GM21381 (cell line): ENCODE results near the gene SLC11A1.
A peak's percentile ranks its signal among the peaks of the same experiment; 100 is the strongest.

Experiments used
- ATAC-seq: cut with Tn5 transposase; IDR thresholded peaks from one replicate; pipeline ENCODE4 v1.9.1; 2021; ENCODE audit warnings: mild to moderate bottlenecking, moderate library complexity; ENCODE audit not compliant: unreplicated experiment

The SLC11A1 gene

DNA sequence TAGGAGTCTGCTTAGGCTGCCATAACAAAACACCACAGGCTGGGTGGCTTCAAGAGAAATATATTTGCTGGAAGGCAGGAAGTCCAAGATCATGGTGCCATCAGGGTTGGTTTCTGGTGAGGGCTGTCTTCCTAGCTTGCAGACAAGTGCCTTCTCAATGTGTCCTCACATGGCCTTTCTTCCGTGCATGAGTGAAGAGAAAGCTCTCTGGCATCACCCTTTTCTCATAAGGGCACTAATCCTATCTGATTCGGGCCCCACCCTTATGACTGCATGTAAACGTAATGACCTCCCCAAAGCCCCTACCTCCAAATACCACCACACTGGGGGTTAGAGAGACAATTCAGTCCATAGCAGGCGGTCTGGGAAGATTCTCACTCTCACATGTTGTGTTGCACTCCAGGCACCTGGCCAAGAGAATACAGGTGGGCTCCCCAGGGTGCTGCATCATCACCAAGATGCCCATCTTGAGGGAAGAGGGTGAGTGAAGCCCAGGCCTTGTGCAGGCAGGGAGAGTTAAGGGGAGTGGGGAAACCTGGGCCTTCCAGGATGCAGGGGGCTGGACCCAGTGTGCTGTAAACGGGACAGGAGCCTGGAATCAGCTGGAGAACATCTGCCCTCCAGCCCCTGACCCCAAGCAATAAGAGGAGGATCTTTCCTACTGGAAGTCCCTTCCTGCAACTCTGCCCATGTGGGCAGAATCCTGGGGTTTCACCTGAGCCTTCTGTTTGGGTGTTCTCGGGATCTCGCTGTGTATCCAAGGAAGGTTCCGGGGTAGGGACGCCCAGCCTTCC lies 15.3 kb upstream of the SLC11A1 start:
- no peak for ATAC-seq

DNA sequence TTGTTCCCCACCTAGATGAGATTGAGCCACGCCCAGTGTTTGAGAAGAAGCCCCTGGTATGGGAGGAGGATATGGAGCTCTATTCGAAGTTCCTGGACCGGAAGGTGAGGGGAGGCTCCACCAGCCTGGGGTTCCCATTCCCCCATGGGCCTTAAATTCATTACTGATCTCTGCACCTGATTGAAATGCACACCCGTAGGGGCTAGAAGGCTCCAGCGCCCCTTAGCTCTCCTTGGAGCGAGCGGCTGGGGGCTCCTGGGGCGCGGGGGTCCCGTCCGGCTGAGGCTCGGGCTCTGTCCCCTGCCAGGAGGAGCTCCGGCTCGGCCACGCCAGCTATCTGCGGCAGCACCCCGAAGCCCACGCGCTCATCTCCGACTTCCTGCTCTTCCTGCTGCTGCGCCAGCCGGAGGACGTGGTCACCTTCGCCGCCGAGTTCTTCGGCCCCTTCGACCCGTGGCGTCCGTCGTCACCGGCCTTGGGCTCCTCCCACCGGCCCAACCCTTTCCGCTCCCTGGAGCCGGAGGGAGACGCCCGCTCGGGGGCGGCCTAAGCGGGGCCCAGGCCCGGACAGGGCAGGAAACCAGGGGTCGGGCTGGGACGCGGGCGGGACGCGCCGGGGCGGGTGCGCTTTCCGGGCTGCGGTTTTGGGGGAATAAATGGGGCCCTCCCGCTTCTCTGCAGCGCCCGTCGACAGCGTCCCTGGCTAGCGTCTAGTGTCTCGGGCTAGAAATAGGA lies 14.5 kb upstream of the SLC11A1 start:
- peak; percentile 98 for ATAC-seq

DNA sequence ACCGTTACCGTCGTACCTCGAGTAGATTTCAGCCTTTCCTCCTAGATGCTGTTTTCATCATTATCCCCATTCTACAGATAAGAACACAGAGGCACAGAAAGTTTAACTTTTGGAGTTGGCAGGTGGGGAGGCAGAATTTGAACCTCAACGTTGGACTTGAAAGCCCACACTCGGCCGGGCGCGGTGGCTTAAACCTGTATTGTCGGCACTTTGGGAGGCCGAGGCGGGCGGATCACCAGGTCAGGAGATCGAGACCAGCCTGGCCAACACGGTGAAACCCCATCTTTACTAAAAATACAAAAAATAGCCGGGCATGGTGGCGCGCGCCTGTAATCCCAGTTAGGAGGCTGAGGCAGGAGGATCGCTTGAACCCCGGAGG lies 13.9 kb upstream of the SLC11A1 start:
- ATAC-seq, result no peak

DNA sequence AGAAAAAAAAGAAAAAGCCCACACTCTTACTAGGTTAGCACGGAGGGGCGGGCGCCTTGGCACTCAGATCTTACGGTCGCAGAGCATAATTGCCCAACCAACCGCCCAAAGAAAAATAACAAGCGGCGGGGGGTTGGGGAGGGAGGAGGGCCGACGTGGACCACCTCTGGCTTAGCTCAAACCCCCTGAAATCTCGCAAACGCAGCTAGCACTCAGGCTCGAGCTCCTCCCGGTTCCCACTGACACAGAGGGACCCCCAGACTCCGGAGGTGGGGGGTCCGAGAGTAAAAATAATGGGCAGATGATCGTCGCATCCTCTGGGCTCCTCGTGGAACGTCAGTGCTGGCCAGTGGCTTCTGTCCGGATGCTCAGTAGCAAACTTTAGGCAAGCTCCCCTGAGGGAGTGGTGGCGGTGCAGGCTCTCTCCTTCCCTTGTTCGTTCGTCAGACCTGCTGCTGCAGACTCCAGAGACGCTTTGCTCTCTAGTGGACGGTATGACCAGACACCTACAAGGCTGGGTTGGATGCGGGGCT lies 13.4 kb upstream of the SLC11A1 start:
- no peak for ATAC-seq

DNA sequence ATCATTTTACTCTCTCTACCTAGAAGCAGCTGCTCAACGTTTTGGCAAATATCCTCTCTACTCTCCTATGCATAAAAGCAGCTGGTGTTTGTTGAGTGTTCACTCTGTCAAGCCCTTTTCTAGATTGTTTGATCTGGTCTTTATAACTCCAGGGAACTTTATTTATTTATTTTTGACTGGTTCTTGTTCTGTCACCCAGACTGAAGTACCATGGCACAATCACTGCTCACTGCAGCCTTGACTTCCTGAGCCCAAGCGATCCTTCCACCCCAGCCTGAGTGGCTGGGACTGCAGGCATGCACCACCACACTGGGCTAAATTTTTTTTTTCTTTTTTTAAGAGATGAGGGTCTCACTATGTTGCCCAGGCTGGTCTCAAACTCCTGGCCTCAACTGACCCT lies 12.7 kb upstream of the SLC11A1 start:
- ATAC-seq, result no peak

DNA sequence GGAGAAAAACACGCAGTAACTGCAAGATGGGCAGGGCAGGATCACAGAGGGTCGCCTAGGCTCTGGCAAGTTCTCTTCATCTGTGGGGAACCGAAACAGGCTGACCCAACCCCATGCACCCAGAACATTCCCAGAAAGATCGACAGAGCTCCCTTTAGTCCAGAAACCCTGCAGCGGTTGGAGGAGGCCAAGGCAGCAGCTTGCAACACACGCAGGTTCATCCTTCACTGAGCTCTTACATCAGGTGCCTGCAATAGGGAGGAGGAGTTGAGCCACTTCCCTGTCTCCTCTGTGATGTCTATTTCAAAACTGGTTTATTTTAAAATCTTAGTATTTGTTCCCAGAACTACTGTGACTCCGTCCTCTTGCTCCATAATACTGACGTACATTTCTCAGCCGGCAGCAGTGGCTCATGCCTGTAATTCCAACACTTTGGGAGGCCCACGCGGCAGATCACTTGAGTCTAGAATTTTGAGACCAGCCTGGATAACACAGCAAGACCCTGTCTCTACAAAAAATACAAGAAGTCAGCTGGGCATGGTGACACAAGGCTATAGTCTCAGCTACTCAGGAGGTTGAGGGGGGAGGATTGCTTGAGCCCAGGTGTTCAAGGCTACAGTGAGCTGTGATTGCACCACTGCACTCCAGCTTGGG lies 11.5 kb upstream of the SLC11A1 start:
- no peak for ATAC-seq

DNA sequence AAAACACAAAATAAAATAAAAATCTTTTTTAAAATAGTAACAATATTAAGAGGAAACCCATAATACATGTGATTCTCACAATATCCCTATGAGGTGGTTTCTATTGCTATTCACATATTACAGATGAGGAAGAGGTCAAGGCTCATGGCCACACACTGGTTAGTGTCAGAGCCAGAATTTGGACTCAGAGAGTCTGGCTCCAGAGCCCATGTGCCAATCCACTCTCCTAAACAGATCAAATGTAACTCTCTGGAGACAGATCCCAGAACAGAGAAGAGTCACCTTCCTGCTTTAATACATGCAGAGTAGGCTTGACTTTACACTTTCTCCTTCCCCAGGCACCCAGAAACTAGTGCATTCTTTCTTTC lies 10.1 kb upstream of the SLC11A1 start:
- ATAC-seq, result no peak

DNA sequence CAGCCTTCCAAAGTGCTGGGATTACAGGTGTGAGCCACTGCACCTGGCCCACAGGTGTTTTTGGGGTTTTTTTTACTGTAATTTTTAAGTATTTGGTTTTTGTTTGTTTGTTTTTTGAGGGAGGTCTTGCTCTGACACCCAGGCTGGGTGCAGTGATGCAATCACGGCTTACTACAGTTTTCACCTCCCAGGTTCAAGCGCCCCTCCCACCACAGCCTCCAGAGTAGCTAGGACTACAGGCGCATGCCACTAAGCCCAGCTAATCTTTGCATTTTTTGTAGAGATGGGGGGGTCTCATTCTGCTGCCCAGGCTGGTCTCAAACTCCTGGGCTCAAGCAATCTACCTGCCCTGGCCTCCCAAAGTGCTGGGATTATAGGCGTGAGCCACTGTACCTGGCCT lies 7.3 kb upstream of the SLC11A1 start:
- ATAC-seq, result no peak

DNA sequence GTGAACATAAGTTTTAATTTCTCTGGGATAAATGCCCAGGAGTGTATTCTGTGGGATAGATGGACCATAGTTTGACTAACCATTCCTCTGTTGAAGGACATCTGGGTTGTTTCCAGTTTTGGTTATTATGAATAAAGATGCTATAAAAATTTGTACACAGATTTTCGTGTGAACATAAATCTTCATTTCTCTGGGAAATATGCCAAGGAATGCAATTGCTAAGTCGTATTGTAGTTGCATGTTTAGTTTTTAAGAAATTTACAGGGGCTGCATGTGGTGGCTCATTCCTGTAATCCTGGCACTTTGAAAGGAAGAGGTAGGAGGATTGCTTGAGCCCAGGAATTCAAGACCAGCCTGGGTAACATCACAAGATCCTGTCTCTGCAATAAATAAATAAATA lies 6.9 kb upstream of the SLC11A1 start:
- no peak for ATAC-seq

DNA sequence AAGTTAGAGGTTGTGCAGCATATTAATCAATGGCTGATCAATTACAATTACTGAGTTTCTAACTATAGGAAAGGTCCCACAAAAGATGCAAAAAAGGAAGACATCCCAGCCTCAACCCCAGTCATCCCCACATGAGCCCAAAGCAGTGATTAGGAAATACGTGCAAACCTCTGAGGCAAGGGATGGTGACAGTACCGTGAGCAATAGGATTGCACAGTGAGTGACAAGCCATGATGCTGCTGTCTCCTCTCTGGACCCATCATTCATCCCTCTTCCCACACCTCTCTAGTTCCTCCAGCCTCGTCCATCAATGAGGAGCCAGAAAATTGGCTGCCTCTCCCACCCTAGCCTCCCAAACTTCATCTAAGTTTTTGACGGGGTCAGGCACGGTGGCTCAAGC lies 4.0 kb upstream of the SLC11A1 start:
- no peak for ATAC-seq

DNA sequence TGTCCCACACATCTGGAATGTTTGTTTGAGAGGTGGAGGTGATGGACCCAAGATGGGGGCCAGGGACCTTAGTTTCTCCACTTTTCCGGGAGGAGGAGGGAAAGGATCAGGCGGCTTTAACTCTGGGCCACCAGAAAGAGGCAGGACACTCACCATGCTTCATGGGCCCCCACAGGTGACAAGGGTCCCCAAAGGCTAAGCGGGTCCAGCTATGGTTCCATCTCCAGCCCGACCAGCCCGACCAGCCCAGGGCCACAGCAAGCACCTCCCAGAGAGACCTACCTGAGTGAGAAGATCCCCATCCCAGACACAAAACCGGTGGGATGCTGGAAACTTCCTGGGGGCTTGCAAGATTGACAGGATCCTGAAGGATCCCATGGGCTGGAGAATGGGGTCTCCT lies 712 bp downstream of the SLC11A1 start:
- no peak for ATAC-seq

DNA sequence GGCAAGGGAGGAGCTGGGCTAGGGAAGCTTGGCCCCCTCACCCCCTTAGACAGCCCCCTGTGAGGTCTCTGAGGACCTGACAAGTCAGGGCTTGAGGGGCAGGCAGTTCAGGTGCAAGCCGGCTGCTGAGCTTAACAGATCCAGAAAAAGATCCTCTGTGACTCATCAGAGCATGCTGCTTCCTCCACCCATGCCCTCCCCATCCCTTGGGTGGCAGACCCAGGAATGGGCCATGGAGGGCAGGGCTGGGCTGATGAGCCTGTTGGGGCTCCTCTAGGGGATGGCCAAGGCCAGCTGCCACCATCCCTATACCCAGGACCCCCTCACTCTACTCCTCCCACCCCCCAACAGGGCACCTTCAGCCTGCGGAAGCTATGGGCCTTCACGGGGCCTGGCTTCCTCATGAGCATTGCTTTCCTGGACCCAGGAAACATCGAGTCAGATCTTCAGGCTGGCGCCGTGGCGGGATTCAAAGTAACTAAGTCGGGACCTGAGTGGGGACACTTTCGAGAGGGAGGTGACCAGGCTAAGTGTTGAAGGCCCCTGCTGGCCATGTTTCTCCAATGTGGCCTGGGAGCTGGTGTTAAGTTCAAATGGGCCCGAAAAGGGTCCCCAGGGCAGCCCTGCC lies 1.9 kb downstream of the SLC11A1 start:
- no peak for ATAC-seq

DNA sequence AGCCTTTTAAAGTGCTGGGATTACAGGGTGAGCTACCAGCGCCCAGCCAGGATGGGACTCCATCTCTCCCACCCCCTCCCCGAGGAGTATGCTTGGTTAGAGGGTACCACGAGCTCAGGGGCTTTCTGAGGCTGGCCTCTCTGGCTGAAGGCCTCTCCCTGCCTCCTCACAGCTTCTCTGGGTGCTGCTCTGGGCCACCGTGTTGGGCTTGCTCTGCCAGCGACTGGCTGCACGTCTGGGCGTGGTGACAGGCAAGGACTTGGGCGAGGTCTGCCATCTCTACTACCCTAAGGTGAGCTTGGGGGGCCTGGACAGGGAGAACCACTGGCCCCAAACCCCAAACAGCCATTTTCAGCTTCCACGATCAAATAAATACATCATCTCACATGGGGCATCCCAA lies 2.9 kb downstream of the SLC11A1 start:
- no peak for ATAC-seq

DNA sequence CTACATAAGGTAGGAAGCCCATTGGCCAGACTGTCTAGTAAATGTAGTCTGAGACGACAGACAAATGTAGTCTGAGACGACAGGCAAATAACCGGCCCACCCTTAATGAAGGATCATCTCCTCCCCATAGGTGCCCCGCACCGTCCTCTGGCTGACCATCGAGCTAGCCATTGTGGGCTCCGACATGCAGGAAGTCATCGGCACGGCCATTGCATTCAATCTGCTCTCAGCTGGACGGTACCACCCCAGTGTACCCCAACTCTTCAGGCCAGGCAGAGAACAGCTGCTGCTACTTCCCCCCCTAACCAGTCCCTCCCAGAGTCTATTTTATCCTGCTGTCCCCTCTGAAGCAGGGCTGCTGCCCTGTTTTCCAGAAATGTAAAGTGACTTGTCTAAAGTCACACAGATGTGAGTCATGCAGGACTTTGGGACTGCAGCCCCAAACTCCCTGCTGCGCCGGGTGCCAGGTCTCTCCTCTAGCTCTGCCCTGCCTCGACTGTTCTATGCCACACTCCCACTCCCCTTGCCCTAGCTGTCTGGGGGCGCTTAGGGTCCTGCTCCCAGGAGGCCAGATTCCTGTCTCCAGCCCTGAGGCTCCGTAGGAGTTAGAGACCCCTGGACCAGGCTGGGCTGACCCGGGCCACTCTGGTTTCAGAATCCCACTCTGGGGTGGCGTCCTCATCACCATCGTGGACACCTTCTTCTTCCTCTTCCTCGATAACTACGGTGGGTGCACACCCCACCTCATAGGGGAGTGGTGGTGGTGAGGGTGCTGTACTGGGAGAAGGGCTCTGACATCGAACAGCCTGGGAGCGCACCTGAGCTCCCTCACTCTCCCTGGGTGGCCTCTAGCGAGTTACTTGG lies 4.7 kb downstream of the SLC11A1 start:
- no peak for ATAC-seq

DNA sequence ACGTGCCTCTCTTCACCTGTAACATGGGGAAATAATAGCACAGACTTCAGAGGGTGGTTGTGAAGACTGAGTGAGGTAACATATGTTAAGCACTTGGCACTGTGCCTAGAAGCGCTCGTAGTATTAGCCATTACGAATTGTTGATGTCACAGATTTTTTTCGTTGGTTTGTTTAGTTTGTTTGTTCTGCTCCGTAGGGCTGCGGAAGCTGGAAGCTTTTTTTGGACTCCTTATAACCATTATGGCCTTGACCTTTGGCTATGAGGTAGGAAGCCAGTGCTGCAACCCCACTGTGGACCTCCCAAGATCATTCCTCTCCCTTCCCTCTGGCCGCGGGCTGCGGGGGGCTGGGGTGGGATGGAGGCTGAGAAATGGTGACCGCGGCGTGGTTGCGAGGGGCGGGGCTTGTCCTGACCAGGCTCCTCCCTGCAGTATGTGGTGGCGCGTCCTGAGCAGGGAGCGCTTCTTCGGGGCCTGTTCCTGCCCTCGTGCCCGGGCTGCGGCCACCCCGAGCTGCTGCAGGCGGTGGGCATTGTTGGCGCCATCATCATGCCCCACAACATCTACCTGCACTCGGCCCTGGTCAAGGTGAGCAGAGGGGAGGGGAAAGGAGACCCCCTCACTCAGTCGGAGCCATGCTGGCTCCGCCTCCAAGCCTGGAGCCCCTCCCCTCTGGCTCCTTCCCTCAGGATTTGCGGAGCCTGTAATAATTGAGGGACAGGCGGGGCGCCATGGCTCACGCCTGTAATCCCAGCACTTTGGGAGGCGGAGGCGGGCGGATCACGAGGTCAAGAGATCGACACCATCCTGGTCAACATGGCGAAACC lies 5.5 kb downstream of the SLC11A1 start:
- no peak for ATAC-seq

DNA sequence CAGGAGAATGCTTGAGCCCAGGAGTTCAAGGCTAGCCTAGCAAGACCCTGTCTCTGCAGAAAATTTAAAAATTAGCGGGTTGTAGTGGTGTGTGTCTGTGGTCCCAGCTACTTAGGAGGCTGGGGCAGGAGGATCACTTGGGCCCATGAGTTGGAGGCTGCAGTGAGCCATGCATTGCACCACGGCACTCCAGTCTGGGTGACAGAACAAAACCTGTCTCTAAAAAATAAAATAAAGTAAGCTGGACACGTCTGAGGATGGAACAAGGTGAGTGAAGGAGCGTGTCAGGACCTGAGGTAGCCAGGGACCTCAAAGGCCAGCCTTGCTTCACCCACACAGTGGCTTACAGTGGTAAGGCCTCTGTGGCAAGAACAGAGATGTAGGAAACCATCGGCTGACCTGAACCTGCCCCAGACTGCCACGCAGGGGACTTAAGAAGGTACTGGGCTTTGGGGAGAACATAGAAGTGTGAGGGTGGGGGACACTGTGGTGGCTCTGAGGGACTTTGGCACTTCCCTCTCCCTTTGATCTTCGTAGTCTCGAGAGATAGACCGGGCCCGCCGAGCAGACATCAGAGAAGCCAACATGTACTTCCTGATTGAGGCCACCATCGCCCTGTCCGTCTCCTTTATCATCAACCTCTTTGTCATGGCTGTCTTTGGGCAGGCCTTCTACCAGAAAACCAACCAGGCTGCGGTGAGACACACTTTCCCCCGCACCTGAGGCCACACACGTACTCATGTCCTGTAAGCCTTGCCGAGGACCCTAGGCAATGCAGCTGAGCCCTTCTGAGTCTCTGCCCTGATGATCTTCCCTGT lies 7.5 kb downstream of the SLC11A1 start:
- no peak for ATAC-seq

DNA sequence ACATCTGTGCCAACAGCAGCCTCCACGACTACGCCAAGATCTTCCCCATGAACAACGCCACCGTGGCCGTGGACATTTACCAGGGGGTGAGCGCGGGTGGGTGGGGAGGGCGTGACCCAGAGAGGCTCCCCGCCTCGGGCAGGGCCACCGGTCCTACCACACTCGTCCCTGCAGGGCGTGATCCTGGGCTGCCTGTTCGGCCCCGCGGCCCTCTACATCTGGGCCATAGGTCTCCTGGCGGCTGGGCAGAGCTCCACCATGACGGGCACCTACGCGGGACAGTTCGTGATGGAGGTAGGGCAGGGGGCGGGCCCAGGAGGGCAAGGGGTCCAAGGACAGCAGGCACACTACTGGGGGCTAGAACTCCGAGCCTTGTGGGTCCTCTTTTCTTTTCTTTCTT lies 9.1 kb downstream of the SLC11A1 start:
- no peak for ATAC-seq

DNA sequence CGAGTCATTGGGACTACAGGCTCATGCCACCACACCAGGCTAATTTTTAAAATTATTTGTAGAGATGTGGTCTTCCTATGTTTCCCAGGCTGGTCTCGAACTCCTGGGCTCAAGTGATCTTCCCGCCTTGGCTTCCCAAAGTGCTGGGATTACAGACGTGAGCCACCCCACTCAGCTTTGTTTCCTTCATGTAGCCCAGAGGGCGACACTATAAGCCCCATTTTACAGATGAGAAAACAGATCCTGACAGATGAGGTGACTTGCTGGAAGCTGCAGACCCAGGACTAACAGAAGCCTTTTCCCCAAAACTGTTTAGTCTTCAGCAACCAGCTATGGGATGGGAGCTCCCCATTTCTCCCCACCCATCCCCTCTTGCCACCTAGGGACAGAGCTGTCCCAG lies 10.4 kb downstream of the SLC11A1 start:
- no peak for ATAC-seq
